Measurements from ENCODE around the gene MAGI2. TPM values are rescaled to one million over a fixed set of nuclear protein-coding genes. Genes with fewer than 3 reads are reported as not detected.

MAGI2 gene
- total RNA-seq, 1 experiment from 2014 or later = 0.07 TPM

DNA sequence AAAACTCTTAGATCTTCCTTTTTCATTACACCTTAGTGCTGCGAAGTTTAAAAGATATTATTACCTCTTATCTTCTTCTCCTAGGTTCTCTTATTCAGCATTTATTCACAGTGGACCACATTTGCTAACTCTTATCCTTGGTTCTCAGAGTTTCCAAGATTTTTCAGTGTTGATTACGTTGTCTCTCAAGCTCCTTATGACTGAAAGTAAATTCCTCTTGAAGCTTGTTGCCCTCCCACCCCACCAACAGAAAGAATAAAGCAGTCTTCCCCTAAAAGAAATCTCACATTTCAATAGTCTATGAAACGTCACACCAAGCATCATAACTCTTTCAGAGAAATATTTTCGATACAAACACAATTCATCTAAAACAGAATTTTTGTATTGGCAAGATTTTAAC is 362.5 kb downstream of the MAGI2 start:
- Mint-ChIP-seq H3K9me3 (ENCODE audit: unreplicated experiment) (no peaks in the 10 kb centered on the region), H3K27me3 (ENCODE audit: insufficient read depth, unreplicated experiment) (no peaks in the 10 kb centered on the region), H3K4me3 (ENCODE audit: unreplicated experiment) (no peak overlapping the region), H3K4me1 (ENCODE audit: insufficient read depth, unreplicated experiment) (no peaks in the 10 kb centered on the region), H3K27ac (ENCODE audit: low read depth, unreplicated experiment) (no peak overlapping the region), H3K36me3 (ENCODE audit: insufficient read depth, unreplicated experiment) (no peaks in the 10 kb centered on the region)
- no peak for DNase-seq (ENCODE audit: unreplicated experiment)
- TF ChIP-seq, protein P1, sequence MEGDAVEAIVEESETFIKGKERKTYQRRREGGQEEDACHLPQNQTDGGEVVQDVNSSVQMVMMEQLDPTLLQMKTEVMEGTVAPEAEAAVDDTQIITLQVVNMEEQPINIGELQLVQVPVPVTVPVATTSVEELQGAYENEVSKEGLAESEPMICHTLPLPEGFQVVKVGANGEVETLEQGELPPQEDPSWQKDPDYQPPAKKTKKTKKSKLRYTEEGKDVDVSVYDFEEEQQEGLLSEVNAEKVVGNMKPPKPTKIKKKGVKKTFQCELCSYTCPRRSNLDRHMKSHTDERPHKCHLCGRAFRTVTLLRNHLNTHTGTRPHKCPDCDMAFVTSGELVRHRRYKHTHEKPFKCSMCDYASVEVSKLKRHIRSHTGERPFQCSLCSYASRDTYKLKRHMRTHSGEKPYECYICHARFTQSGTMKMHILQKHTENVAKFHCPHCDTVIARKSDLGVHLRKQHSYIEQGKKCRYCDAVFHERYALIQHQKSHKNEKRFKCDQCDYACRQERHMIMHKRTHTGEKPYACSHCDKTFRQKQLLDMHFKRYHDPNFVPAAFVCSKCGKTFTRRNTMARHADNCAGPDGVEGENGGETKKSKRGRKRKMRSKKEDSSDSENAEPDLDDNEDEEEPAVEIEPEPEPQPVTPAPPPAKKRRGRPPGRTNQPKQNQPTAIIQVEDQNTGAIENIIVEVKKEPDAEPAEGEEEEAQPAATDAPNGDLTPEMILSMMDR (IDR thresholded peaks at IDR 0.05; ENCODE audit: unreplicated experiment) = no peak
- no TSS peak for BruUV-seq (replicated peaks)
- ChIA-PET POLR2A (no interaction called here), CTCF (interaction anchor here (0.6 kb wide), 1 partner anchor 302 kb away, joined by 3 read pairs; no protein-coding TSS in a partner anchor)
- intact Hi-C loops (cut with micrococcal nuclease) = no loop called here

DNA sequence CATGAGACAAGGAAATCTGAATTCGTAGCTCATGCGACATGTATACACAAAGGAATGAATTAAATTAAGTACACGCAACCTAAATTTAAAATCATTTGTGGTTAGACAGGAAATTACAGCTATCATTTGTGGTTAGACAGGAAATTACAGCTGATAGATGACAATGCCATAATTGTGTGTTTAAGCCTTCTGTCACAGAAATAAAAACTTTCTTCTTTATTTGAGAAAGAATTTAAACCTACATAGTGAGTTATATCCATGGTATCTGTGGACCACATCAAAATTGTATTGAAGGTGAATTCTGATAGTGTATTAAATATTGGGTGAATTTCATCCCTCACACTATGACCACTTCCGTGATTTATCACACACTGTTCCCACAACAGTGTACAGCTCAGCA is 362.9 kb downstream of the MAGI2 start:
- Mint-ChIP-seq H3K4me3 (ENCODE audit: unreplicated experiment) (no peak overlapping the region), H3K27me3 (ENCODE audit: insufficient read depth, unreplicated experiment) (peaks cover 2% of the 10 kb centered on the region), H3K27ac (ENCODE audit: low read depth, unreplicated experiment) (no peak overlapping the region), H3K9me3 (ENCODE audit: unreplicated experiment) (no peaks in the 10 kb centered on the region), H3K36me3 (ENCODE audit: insufficient read depth, unreplicated experiment) (no peaks in the 10 kb centered on the region), H3K4me1 (ENCODE audit: insufficient read depth, unreplicated experiment) (no peaks in the 10 kb centered on the region)
- intact Hi-C loops (cut with micrococcal nuclease) = no loop called here
- DNase-seq (ENCODE audit: unreplicated experiment) = no peak
- TF ChIP-seq, protein P1 (IDR thresholded peaks at IDR 0.05; ENCODE audit: unreplicated experiment) = no peak
- CTCF ChIA-PET = interaction anchor here (0.6 kb wide), 1 partner anchor 301 kb away, joined by 3 read pairs; no protein-coding TSS in a partner anchor
- BruUV-seq (replicated peaks) = no TSS peak
- POLR2A ChIA-PET = no interaction called here

DNA sequence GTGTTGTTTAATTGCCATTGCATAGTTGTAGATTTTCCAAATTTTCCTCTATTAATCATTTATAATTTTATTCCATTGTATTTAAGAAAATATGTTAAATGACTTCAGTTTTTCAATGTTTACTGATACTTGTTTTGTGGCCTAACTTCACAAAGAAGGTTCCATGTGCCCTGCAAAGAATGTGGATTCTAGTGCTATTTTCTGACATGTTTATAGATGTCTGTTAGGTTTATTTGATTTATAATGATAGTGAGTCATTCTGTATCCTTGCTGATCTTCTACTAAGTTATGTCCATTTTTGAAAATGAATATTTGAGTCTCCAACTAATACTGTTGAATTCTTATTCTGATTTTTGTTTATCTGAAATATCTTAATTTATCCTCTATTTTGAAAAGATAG is 369.0 kb downstream of the MAGI2 start:
- Mint-ChIP-seq H3K27ac (ENCODE audit: low read depth, unreplicated experiment) (no peak overlapping the region), H3K4me1 (ENCODE audit: insufficient read depth, unreplicated experiment) (no peaks in the 10 kb centered on the region), H3K4me3 (ENCODE audit: unreplicated experiment) (no peak overlapping the region), H3K27me3 (ENCODE audit: insufficient read depth, unreplicated experiment) (peaks cover 32% of the 10 kb centered on the region), H3K36me3 (ENCODE audit: insufficient read depth, unreplicated experiment) (no peaks in the 10 kb centered on the region), H3K9me3 (ENCODE audit: unreplicated experiment) (no peaks in the 10 kb centered on the region)
- CTCF ChIA-PET = no interaction called here
- BruUV-seq (replicated peaks) = no TSS peak
- TF ChIP-seq, protein P1 (IDR thresholded peaks at IDR 0.05; ENCODE audit: unreplicated experiment) = no peak
- intact Hi-C loops (cut with micrococcal nuclease) = no loop called here
- POLR2A ChIA-PET = no interaction called here
- DNase-seq (ENCODE audit: unreplicated experiment) = no peak

DNA sequence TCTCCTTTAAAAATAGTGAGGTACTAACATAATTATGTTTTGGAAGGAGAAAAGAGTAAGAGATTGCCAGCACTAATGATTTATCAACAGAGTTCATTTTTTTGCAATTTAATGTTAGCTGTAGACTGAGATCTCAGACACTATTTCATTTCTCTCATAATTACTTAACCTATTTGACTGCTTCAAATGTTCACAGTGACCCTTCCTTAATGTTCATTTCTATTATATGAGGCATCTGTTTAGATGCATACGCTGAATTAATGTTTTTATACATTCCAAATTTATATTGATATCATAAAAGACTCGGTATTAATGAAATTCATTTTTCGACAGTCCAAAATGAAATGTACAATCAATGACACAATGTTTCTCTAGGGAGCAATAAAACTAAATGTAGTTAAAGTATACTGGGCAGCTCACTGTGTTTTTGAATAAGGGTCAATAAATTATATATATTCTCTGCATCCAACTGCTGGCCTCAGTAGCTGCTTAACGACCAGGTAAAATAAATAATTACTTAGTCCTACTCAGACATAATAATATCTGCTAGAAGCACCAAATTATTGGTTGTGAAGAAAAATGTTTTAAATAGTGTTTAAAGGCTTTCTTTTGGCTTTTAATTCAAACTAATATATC is 373.4 kb downstream of the MAGI2 start:
- H3K27me3 Mint-ChIP-seq (ENCODE audit: insufficient read depth, unreplicated experiment) = peaks cover 40% of the 10 kb centered on the region
- H3K4me3 Mint-ChIP-seq (ENCODE audit: unreplicated experiment) = no peak overlapping the region
- no TSS peak for BruUV-seq (replicated peaks)
- CTCF ChIA-PET = no interaction called here
- no peak for DNase-seq (ENCODE audit: unreplicated experiment)
- POLR2A ChIA-PET = no interaction called here
- H3K36me3 Mint-ChIP-seq (ENCODE audit: insufficient read depth, unreplicated experiment) = no peaks in the 10 kb centered on the region
- intact Hi-C loops (cut with micrococcal nuclease) = no loop called here
- H3K9me3 Mint-ChIP-seq (ENCODE audit: unreplicated experiment) = no peaks in the 10 kb centered on the region
- H3K4me1 Mint-ChIP-seq (ENCODE audit: insufficient read depth, unreplicated experiment) = no peaks in the 10 kb centered on the region
- no peak overlapping the region for H3K27ac Mint-ChIP-seq (ENCODE audit: low read depth, unreplicated experiment)
- TF ChIP-seq, protein P1 (IDR thresholded peaks at IDR 0.05; ENCODE audit: unreplicated experiment) = no peak

All from MCF 10A (cell line).